PC-3 (cell line): Measurements from ENCODE around the gene FIGNL1.

Source experiments
- EZH2 ChIP-seq: fragments of 300-600 bp; sonication (generic); IDR thresholded peaks from one replicate; pipeline ENCODE4 v1.6.1; 2017; ENCODE audit warnings: antibody characterized with exemption, mild to moderate bottlenecking, low read length; ENCODE audit not compliant: unreplicated experiment
- TF ChIP-seq, protein P1 (sequence below): fragments of 300-600 bp; sonication (generic); conservative IDR thresholded peaks from 2 replicates; pipeline ENCODE4 v1.5.1; 2017; ENCODE audit warnings: antibody characterized with exemption, low read depth, mild to moderate bottlenecking, low read length

GRCh38 chr7:50406935-50407334 is 43.2 kb downstream of the FIGNL1 start:
- TF ChIP-seq, protein P1, sequence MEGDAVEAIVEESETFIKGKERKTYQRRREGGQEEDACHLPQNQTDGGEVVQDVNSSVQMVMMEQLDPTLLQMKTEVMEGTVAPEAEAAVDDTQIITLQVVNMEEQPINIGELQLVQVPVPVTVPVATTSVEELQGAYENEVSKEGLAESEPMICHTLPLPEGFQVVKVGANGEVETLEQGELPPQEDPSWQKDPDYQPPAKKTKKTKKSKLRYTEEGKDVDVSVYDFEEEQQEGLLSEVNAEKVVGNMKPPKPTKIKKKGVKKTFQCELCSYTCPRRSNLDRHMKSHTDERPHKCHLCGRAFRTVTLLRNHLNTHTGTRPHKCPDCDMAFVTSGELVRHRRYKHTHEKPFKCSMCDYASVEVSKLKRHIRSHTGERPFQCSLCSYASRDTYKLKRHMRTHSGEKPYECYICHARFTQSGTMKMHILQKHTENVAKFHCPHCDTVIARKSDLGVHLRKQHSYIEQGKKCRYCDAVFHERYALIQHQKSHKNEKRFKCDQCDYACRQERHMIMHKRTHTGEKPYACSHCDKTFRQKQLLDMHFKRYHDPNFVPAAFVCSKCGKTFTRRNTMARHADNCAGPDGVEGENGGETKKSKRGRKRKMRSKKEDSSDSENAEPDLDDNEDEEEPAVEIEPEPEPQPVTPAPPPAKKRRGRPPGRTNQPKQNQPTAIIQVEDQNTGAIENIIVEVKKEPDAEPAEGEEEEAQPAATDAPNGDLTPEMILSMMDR = no peak
- no peak for TF ChIP-seq EZH2
